HuH-7 (cell line): ENCODE data around the gene TTC33.
A peak's percentile ranks its signal among the peaks of the same experiment; 100 is the strongest.
"Not testable (repeated sequence)": the region's sequence is repeated elsewhere in the genome, so short reads cannot be mapped to it uniquely, and the experiment has no call there.

Experiments used
- DNase-seq: peaks from one replicate; pipeline ENCODE4 v3.0.0; 2011; ENCODE audit warnings: low spot score

TTC33 gene

GRCh38 chr5:40755407-40756365 is at the start of gene TTC33:
TSS of gene TTC33 (minus strand) at chr5:40755961. CDS start at chr5:40747018, 8,943 bp downstream.
- peak; percentile 96 for DNase-seq

DNA sequence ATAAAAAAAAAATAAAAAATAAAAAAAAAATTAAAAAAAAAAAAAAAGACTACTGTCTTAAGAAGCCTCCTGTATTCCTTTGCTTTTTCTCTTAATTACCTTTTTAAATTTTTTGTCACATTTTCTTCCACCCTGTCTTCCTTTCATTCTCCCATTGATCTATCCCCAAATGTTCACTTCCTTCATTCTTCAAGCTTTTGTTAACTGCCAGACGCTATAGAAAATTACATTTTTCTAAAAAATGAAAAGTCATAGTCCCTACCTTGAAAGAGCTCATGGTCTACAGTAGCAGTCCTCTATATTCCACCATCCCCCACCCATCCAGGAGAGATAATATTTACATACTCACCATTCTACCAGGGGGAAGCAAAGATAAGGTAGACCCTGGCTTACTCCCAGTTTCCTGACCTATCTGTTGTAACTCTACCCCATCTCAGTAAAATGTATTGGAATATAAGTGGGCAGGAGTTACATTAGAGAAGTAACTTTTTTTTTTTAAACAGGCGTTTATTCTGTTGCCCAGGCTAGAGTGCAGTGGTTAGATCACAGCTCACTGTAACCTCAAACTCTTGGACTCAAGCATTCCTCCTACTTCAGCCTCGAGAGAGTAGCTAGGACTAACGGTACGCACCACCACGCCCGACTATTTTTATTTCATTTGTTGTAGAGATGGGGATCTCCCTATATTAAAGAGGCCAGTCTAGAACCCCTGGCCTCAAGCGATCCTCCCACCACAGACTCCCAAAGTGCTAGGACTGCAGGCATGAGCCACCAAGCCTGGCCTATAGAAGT is 46.2 kb upstream of the TTC33 start:
- DNase-seq, result peak; percentile 56

- DNase-seq, result no peak
Measured at GRCh38 chr5:40799258-40799657, 43.5 kb upstream of the TTC33 start.

DNA sequence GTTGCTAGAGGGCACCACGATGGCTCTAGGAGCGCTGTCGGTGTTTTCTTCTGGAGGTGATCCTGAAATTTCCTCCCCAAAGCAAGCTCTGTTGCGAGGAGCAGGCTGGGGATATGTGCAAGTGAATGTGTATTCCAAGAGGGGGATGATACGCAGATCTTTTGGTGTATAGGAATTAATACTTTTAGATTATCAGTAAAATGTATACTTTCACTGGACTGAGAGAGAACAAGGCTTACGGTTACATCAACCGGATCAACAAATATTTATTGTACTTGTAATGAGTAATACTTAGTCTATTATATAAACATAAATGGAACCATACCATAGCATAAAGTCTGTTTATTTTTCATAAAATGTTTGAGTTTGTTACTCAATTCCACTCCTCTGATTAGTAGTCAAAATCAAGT is 43.0 kb upstream of the TTC33 start:
- peak; percentile 73 for DNase-seq

- peak; percentile 93 for DNase-seq
Measured at GRCh38 chr5:40798012-40798800, 42.4 kb upstream of the TTC33 start, which contains the start of gene PRKAA1. TSS of gene PRKAA1 (minus strand) at chr5:40798374. CDS start at chr5:40798189, 185 bp downstream.

GRCh38 chr5:40797273-40798011 is 41.7 kb upstream of the TTC33 start:
- DNase-seq, result peak; percentile 81

DNA sequence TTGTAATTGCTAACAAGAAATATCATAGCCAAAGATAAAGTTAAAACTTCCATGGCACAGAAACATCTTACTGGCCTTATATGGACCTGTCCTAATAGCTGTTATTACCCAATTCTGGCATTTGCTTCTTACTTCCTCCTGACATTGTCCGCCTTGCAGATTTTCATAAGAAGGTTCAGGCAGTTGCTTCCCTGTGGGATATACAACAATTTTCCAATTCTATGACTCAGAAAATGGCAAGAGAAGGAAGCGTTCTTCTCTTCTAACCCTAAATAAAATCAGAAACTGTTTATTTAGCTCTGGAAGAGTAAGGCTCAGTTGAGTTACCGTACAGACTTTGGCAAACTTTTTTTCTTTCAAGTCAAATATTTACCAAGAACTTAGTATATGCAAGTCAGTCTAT is 40.7 kb upstream of the TTC33 start:
- no peak for DNase-seq

DNA sequence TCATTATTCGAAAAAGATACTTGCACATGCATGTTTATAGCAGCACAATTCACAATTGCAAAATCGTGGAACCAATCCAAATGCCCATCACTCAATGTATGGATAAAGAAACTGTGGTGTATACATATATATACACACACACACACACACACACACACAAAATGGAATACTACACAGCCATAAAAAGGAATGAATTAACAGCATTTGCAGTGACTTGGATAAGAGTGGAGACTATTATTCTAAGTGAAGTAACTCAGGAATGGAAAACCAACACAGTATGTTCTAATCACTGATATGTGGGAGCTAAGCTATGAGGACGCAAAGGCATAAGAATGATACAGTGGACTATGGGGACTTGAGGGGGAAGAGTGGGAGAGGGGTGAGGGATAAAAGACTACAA is 39.1 kb upstream of the TTC33 start:
- DNase-seq, result not testable (repeated sequence)

- DNase-seq, result not testable (repeated sequence)
Measured at GRCh38 chr5:40794340-40794739, 38.6 kb upstream of the TTC33 start.

DNA sequence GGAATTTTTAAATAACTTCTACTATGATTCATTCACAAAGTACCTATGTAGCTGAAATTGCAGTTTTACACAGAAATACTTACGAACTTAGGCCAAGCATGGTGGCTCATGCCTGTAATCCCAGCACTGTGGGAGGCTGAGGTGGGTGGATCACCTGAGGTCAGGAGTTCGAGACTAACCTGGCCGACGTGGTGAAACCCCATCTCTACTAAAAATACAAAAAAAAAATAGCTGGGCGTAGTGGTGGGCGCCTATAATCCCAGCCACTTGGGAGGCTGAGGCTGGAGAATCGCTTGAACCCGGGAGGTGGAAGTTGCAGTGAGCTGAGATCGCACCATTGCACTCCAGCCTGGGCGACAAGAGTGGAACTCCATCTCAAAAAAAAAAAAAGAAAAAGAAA is 36.9 kb upstream of the TTC33 start:
- not testable (repeated sequence) for DNase-seq

DNA sequence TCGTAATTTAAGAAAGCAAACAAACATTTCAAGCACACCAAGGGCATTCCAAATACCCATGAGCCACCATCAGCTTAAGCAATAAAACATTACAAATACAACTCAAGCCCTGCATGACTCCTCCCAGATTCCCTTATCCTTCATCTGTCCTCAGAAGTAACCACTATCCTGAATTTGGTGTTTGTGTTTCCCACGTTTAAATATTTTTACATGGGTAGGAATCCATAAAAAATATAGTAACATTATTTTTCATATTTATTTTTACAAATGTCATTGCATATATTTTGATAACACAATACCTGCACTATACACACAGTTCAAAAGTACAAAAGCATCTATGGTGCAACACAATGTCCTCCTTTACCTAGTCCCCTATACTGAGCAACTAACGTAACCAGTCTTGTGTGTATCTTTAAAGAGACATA is 36.0 kb upstream of the TTC33 start:
- peak; percentile 52 for DNase-seq

- DNase-seq, result no peak
Measured at GRCh38 chr5:40790947-40791593, 35.3 kb upstream of the TTC33 start.

- DNase-seq, result not testable (repeated sequence)
Measured at GRCh38 chr5:40788941-40789340, 33.2 kb upstream of the TTC33 start.

GRCh38 chr5:40787986-40788385 is 32.2 kb upstream of the TTC33 start:
- DNase-seq, result no peak

DNA sequence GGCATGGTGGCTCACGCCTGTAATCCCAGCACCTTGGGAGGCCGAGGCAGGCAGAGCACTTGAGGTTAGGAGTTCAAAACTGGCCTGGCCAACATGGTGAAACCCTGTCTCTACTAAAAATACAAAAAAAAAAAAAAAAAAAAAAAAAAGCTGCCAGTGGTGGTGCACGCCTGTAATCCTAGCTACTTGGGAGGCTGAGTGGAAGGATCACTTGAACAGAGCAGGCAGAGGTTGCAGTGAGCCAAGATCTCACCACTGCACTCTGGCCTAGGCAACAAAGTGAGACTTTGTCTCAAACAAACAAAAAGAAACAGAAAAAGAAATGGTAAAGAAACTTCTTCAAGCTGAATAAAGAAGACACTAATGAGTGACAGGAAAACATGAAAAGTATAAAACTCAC is 30.9 kb upstream of the TTC33 start:
- not testable (repeated sequence) for DNase-seq

GRCh38 chr5:40784916-40785315 is 29.2 kb upstream of the TTC33 start:
- no peak for DNase-seq

DNA sequence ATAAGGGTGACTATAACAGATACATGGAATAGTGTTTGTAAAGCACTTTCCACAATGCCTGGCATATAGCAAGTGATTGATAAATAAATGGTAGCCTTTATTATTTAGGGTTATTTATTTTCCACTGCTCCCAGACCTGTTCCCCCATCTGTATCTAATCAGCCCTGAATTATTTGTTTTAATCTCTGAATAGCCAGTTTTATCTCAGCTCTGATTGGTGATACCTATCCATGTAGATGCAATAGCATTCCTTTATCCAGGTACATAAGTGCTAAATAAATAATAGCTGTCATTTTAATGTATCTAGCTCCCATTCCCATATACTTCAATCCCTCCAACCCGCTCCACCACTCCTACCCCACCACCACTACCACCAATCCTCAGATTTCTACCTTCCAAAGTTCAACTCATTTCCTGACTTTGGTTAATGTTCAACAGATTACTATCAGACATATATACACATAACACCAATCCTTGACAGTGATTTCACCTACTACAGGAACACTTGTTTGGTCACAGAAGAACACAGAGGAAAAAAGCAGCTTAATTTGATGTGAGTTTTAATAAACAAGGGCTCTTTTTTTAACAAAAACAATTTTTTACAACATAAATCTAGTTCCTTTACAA is 28.4 kb upstream of the TTC33 start:
- peak; percentile 64 for DNase-seq

GRCh38 chr5:40781843-40782409 is 26.2 kb upstream of the TTC33 start:
- DNase-seq, result no peak

GRCh38 chr5:40780858-40781257 is 25.1 kb upstream of the TTC33 start:
- no peak for DNase-seq

- DNase-seq, result no peak
Measured at GRCh38 chr5:40780199-40780598, 24.4 kb upstream of the TTC33 start.
